ENCODE data around the gene PTPN13. TPM values are rescaled to one million over a fixed set of nuclear protein-coding genes. Genes with fewer than 3 reads are reported as not detected.

Gene PTPN13
- total RNA-seq, 4 donors from 2014 or later, result 7.9 to 13.7 (median 9.4) TPM

DNA sequence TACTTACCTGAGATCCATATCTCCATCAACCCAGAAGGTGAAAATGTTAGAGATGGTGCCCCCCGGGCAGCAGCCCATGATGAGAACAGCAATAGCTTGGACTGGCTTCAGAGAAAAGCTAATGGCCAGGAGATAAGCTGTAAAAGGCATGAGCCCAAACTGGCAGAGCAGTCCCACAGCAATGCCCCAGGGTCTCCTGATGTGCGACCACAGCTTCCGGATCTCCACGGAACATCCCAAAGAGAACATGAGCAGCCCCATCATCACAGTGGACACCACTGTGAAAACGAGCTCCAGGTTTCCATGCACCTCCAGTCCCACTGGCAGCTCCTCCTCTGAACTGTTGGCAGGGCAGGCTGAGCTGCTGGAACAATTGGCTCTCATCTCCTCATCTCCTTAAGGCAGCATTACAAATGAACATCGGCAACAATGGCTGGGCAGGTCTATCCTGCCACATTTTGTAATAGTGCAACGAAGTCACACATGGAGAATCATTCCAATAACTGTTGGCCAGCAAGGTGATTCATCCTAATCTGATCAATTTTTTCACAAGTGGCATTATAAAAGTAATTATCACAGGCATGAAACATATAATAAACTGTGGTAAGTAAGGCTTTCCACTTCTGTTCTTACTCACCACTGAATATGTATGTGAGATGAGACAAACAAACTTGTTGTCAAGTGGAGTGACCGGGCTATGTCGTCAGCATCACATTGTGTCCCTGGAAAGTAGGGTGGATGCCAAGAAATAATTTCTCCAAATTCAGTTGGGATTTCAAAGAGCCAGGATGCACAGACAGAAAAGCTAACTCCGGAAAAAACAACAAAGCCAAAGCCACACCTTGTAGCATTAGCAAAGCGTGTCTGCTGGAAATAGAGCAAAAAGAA lies 254.9 kb downstream of the PTPN13 start, which contains the start of gene SLC10A6:
Gene SLC10A6, minus strand, starts transcription at position 653 of the 888 bp plus-strand sequence. Its CDS starts 269 bp downstream, at position 384.
- no peaks in the 10 kb centered on the region for H3K27me3 ChIP-seq
- peak within 1 kb of the TSS; percentile 25 to 63 (median 32) for H3K27ac ChIP-seq (replicated peaks in 1 of 4)
- TF ChIP-seq POLR2AphosphoS5 (IDR thresholded peaks at IDR 0.05), result peak; percentile 21 to 62
- TF ChIP-seq, protein P1, sequence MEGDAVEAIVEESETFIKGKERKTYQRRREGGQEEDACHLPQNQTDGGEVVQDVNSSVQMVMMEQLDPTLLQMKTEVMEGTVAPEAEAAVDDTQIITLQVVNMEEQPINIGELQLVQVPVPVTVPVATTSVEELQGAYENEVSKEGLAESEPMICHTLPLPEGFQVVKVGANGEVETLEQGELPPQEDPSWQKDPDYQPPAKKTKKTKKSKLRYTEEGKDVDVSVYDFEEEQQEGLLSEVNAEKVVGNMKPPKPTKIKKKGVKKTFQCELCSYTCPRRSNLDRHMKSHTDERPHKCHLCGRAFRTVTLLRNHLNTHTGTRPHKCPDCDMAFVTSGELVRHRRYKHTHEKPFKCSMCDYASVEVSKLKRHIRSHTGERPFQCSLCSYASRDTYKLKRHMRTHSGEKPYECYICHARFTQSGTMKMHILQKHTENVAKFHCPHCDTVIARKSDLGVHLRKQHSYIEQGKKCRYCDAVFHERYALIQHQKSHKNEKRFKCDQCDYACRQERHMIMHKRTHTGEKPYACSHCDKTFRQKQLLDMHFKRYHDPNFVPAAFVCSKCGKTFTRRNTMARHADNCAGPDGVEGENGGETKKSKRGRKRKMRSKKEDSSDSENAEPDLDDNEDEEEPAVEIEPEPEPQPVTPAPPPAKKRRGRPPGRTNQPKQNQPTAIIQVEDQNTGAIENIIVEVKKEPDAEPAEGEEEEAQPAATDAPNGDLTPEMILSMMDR (IDR thresholded peaks at IDR 0.05), result no peak
- H3K4me3 ChIP-seq, result peak within 1 kb of the TSS; percentile 25 to 35 (median 30)
- intact Hi-C loops (cut with DNase I), result no loop called here
- no peaks in the 10 kb centered on the region for H3K9me3 ChIP-seq
- 75% methylated on average over 11 of the region's 11 CpGs for WGBS
- H3K4me1 ChIP-seq, result peaks cover 0 to 17% (median 6%) of the 10 kb centered on the region in 4 donors
- no peak for DNase-seq (ENCODE audit: extremely low spot score)
- no peaks in the 10 kb centered on the region for H3K36me3 ChIP-seq

DNA sequence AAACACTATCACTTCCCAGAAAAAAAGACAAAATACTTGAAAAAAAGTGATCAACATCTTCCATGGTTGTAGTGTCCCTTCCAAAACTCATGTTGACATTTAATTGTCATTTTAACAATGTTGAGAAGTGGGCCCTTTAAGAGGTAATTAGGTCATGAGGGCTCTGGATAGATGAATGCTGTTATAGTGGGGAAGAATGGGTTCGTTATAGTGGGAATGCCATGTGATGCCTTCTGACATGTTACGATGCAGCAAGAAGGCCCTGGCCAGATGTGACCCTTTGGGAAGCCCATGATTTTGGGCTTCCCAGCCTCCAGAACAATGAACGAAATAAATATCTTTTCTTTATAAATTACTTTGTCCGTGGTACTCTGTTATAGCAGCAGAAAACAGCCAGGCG lies 259.1 kb downstream of the PTPN13 start:
- Histone ChIP-seq H3K9me3 (no peaks in the 10 kb centered on the region), H3K4me3 (no peak overlapping the region), H3K4me1 (peaks cover 0 to 16% (median 6%) of the 10 kb centered on the region in 4 donors), H3K36me3 (no peaks in the 10 kb centered on the region), H3K27ac (replicated peaks in 1 of 4) (no peak overlapping the region), H3K27me3 (no peaks in the 10 kb centered on the region)
- TF ChIP-seq POLR2A (IDR thresholded peaks at IDR 0.05; ENCODE audit: low read depth) (no peak), POLR2AphosphoS5 (IDR thresholded peaks at IDR 0.05) (no peak), EP300 (IDR thresholded peaks at IDR 0.05) (no peak)
- TF ChIP-seq, protein P1 (IDR thresholded peaks at IDR 0.05), result no peak
- WGBS, result 98% methylated on average over 5 of the region's 5 CpGs
- intact Hi-C loops (cut with DNase I), result no loop called here
- no peak for DNase-seq (ENCODE audit: extremely low spot score)

DNA sequence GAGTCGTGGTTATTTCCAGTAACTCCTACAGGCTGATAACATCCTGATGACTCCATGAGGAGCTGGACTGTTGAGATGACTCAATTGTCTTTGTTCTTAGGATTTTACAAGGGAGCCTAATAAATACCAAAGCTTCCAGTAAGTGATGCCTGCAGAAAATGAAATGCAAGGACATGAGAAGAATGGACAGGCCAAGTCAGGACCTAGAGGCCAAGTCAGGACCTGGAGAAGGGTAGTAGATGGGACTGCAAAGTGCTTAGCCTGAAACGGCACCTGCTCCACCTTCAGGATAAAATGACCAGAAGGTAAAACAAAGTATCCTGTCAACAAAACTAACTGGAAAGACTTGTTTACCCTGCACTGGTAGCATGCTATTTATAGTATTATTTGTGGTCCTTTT lies 261.5 kb downstream of the PTPN13 start:
- Histone ChIP-seq H3K4me3 (no peak overlapping the region), H3K36me3 (no peaks in the 10 kb centered on the region), H3K27me3 (no peaks in the 10 kb centered on the region), H3K9me3 (no peaks in the 10 kb centered on the region), H3K27ac (replicated peaks in 1 of 4) (no peak overlapping the region), H3K4me1 (peaks cover 0 to 2% (median 0%) of the 10 kb centered on the region in 4 donors)
- no peak for TF ChIP-seq EP300 (IDR thresholded peaks at IDR 0.05)
- no peak for TF ChIP-seq POLR2AphosphoS5 (IDR thresholded peaks at IDR 0.05)
- TF ChIP-seq POLR2A (IDR thresholded peaks at IDR 0.05; ENCODE audit: low read depth), result no peak
- TF ChIP-seq, protein P1 (IDR thresholded peaks at IDR 0.05), result no peak
- 69% methylated on average over 2 of the region's 2 CpGs for WGBS
- intact Hi-C loops (cut with DNase I), result no loop called here
- no peak for DNase-seq (ENCODE audit: extremely low spot score)

GRCh38 chr4:86856896-86857295 lies 262.8 kb downstream of the PTPN13 start:
- Histone ChIP-seq H3K9me3 (no peaks in the 10 kb centered on the region), H3K27ac (replicated peaks in 1 of 4) (no peak overlapping the region), H3K36me3 (no peaks in the 10 kb centered on the region), H3K27me3 (no peaks in the 10 kb centered on the region), H3K4me1 (peaks cover 0 to 2% (median 0%) of the 10 kb centered on the region in 4 donors), H3K4me3 (no peak overlapping the region)
- 63% methylated on average over 1 of the region's 1 CpG for WGBS
- intact Hi-C loops (cut with DNase I), result no loop called here
- TF ChIP-seq, protein P1 (IDR thresholded peaks at IDR 0.05), result no peak
- TF ChIP-seq EP300 (IDR thresholded peaks at IDR 0.05) (no peak), POLR2AphosphoS5 (IDR thresholded peaks at IDR 0.05) (no peak), POLR2A (IDR thresholded peaks at IDR 0.05; ENCODE audit: low read depth) (no peak)
- no peak for DNase-seq (ENCODE audit: extremely low spot score)

All from esophagus muscularis mucosa (tissue), 4 donors.